GM23338 (cell line): ENCODE results near the gene ZER1. TPM values are rescaled to one million over a fixed set of nuclear protein-coding genes. Genes with fewer than 3 reads are reported as not detected.

ENCODE experiments used
- ATAC-seq: fragments of 200-7000 bp; cut with Tn5 transposase; 3 replicates; pipeline ENCODE4 v1.9.1; 2020
- DNase-seq: peaks from one replicate; pipeline ENCODE4 v3.0.0-alpha.2; 2015; ENCODE audit warnings: low spot score
- H2AFZ ChIP-seq: fragments of 200-600 bp; sonication (generic); 2 replicates; pipeline ENCODE4 v1.8.0; 2016; ENCODE audit warnings: antibody characterized with exemption, mild to moderate bottlenecking, moderate library complexity
- H3F3A ChIP-seq: fragments of 200-600 bp; sonication (generic); replicated peaks from 2 replicates; pipeline ENCODE4 v1.8.0; 2017; ENCODE audit warnings: antibody characterized with exemption, mixed run types, low read depth
- H3K27ac ChIP-seq: fragments of 200-600 bp; sonication (generic); 2 replicates; pipeline ENCODE4 v1.6.1; 2016; ENCODE audit warnings: low read depth
- H3K27me3 ChIP-seq: fragments of 200-600 bp; sonication (generic); 2 replicates; pipeline ENCODE4 v1.8.0; 2016; ENCODE audit warnings: mild to moderate bottlenecking, mixed run types, moderate library complexity; ENCODE audit not compliant: insufficient read depth
- H3K36me3 ChIP-seq: fragments of 200-600 bp; sonication (generic); 2 replicates; pipeline ENCODE4 v1.8.0; 2016; ENCODE audit warnings: mild to moderate bottlenecking; ENCODE audit not compliant: insufficient read depth
- H3K4me1 ChIP-seq: fragments of 200-600 bp; sonication (generic); 2 replicates; pipeline ENCODE4 v1.8.0; 2016; ENCODE audit warnings: mild to moderate bottlenecking, moderate library complexity; ENCODE audit not compliant: insufficient read depth
- H3K4me2 ChIP-seq: fragments of 200-600 bp; sonication (generic); 2 replicates; pipeline ENCODE4 v1.7.1; 2017; ENCODE audit warnings: mixed run types
- H3K4me3 ChIP-seq: fragments of 200-600 bp; sonication (generic); 2 replicates; pipeline ENCODE4 v1.6.1; 2016; ENCODE audit warnings: mixed run types
- H3K79me2 ChIP-seq: fragments of 200-600 bp; sonication (generic); replicated peaks from 2 replicates; pipeline ENCODE4 v1.8.0; 2017; ENCODE audit warnings: mild to moderate bottlenecking; ENCODE audit not compliant: insufficient read depth
- H3K9me2 ChIP-seq: fragments of 200-600 bp; sonication (generic); 2 replicates; pipeline ENCODE4 v1.8.0; 2017; ENCODE audit not compliant: insufficient read depth
- H4K20me1 ChIP-seq: fragments of 200-600 bp; sonication (generic); replicated peaks from 2 replicates; pipeline ENCODE4 v1.8.0; 2017; ENCODE audit warnings: mild to moderate bottlenecking; ENCODE audit not compliant: insufficient read depth
- H3K27ac Mint-ChIP-seq: 2 replicates; pipeline ENCODE4 v1.8.0; 2020; ENCODE audit warnings: inconsistent platforms, mild to moderate bottlenecking, moderate library complexity, mixed read lengths
- H3K27me3 Mint-ChIP-seq: 3 replicates; pipeline ENCODE4 v1.8.0; 2022; ENCODE audit warnings: low read depth, mild to moderate bottlenecking, moderate library complexity, mixed read lengths, inconsistent platforms; ENCODE audit not compliant: insufficient read depth, poor library complexity
- H3K36me3 Mint-ChIP-seq: 3 replicates; pipeline ENCODE4 v1.8.0; 2021; ENCODE audit warnings: low read depth, mild to moderate bottlenecking, inconsistent platforms, moderate library complexity, mixed read lengths
- H3K4me1 Mint-ChIP-seq: 3 replicates; pipeline ENCODE4 v1.8.0; 2020; ENCODE audit warnings: mild to moderate bottlenecking, inconsistent platforms, mixed read lengths
- H3K4me3 Mint-ChIP-seq: 3 replicates; pipeline ENCODE4 v1.8.0; 2021; ENCODE audit warnings: moderate library complexity, mild to moderate bottlenecking, inconsistent platforms, mixed read lengths
- H3K9me3 Mint-ChIP-seq: 3 replicates; pipeline ENCODE4 v1.8.0; 2020; ENCODE audit warnings: moderate library complexity, mild to moderate bottlenecking, inconsistent platforms, mixed read lengths
- EZH2 ChIP-seq: fragments of 200-600 bp; sonication (generic); IDR thresholded peaks from one replicate; pipeline ENCODE4 v1.8.0; 2017; ENCODE audit warnings: antibody characterized with exemption, mild to moderate bottlenecking, low read depth; ENCODE audit not compliant: unreplicated experiment
- NANOG ChIP-seq: IDR thresholded peaks from 2 replicates; pipeline ENCODE4 v1.6.1; 2016; ENCODE audit warnings: antibody characterized with exemption, borderline replicate concordance
- POLR2AphosphoS5 ChIP-seq: IDR thresholded peaks from 2 replicates; pipeline ENCODE4 v1.6.1; 2016; ENCODE audit warnings: antibody characterized with exemption, low read depth
- ZNF114 ChIP-seq: fragments of 250-450 bp; sonication (Bioruptor Pico); IDR thresholded peaks from 2 replicates; pipeline ENCODE4 v1.5.0; 2020; ENCODE audit warnings: mild to moderate bottlenecking, moderate library complexity
- ZNF331 ChIP-seq: fragments of 250-450 bp; sonication (Bioruptor Pico); IDR thresholded peaks from 2 replicates; pipeline ENCODE4 v1.5.0; 2020; ENCODE audit warnings: low read depth, mild to moderate bottlenecking, moderate library complexity
- polyA plus RNA-seq: library from polyadenylated mRNA; unstranded; fragments of >200 nt; fragmentation: Nextera tagmentation; extraction: Ambion mirVana; gene quantifications from 2 replicates; pipeline ENCODE4 v1.2.1, GENCODE V29; 2016
- total RNA-seq: library from RNA; depleted of rRNA; stranded (reverse); fragments of >200 nt; shearing (Covaris generic); gene quantifications from 2 replicates; pipeline ENCODE4 v1.2.3, GENCODE V29; 2014
- TF ChIP-seq, protein P1 (sequence below): IDR thresholded peaks from 2 replicates; pipeline ENCODE4 v1.6.1; 2016; ENCODE audit warnings: antibody characterized with exemption
- TF ChIP-seq, protein P2 (sequence below): IDR thresholded peaks from one replicate; pipeline ENCODE4 v1.6.1; 2018; ENCODE audit warnings: antibody characterized with exemption; ENCODE audit not compliant: unreplicated experiment

The ZER1 gene
- total and polyA plus RNA-seq, 2 experiments from 2014 or later, result 7.0 to 23.9 TPM

DNA sequence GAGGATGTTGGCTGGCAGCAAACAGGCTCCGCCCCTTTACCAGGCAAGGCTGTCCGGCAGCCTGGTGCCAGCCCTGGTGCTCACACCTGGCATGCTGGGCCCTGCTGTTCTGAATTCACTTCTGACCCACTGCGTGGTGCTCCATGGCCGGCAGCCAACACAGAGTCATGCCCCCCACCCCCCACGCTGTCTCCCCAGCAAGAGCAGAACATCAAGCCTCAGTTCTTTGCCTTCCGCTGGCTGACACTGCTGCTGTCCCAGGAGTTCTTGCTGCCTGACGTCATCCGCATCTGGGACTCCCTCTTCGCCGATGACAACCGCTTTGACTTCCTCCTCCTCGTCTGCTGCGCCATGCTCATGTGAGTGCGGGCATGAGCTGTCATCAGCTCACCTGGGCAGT lies 33.9 kb upstream of the ZER1 start:
- H3K4me2 ChIP-seq, result no peak overlapping the region
- no peak overlapping the region for H3K4me3 ChIP-seq
- H3K4me1 ChIP-seq, result no peaks in the 10 kb centered on the region
- Mint-ChIP-seq H3K27me3 (peaks cover 2% of the 10 kb centered on the region), H3K9me3 (no peaks in the 10 kb centered on the region), H3K36me3 (peaks cover 38% of the 10 kb centered on the region), H3K4me1 (no peaks in the 10 kb centered on the region), H3K27ac (no peak overlapping the region), H3K4me3 (no peak overlapping the region)
- no peaks in the 10 kb centered on the region for H3K9me2 ChIP-seq
- no peaks in the 10 kb centered on the region for H3K79me2 ChIP-seq
- TF ChIP-seq ZNF331 (CRISPR knock-in tag), result no peak
- H3F3A ChIP-seq, result 0 out of 2 replicates have a peak, but pooled peaks cover 4% of the 10 kb centered on the region
- ATAC-seq (no peak), DNase-seq (no peak)
- peaks cover 3% of the 10 kb centered on the region for H4K20me1 ChIP-seq
- no peak overlapping the region for H2AFZ ChIP-seq
- H3K27me3 ChIP-seq, result no peaks in the 10 kb centered on the region
- no peak overlapping the region for H3K27ac ChIP-seq
- H3K36me3 ChIP-seq, result no peaks in the 10 kb centered on the region

DNA sequence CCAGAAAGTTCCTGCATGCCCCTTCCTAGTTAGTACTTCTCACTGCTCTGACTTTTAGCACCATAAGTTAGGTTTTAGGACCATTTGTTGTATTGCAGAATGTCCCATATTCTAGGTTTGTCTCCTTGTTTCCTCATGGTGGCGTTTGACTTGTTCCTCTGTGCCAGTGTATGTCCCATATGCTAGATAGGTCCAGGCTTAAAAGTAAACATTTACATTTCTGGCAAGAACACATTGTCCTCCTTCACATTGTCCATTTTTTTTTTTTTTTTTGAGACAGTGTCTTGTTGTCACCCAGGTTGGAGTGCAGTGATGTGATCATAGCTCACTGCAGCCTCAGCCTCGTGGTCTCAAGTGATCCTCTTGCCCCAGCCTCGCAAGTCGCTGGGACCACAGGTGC lies 30.8 kb upstream of the ZER1 start:
- H3K36me3 Mint-ChIP-seq, result peaks cover 49% of the 10 kb centered on the region
- no peaks in the 10 kb centered on the region for H3K4me1 ChIP-seq
- DNase-seq (no peak), ATAC-seq (no peak)
- H3K4me3 Mint-ChIP-seq, result no peak overlapping the region
- H3K4me2 ChIP-seq, result no peak overlapping the region
- H3K36me3 ChIP-seq, result no peaks in the 10 kb centered on the region; the same call in 1 of the 2 replicates
- H4K20me1 ChIP-seq, result no peaks in the 10 kb centered on the region; the same call in none of the 2 replicates
- no peaks in the 10 kb centered on the region for H3K27me3 ChIP-seq
- H3K27ac ChIP-seq, result no peak overlapping the region
- H3K9me2 ChIP-seq, result no peaks in the 10 kb centered on the region
- TF ChIP-seq POLR2AphosphoS5, result no peak
- no peak for TF ChIP-seq NANOG
- TF ChIP-seq ZNF114 (CRISPR knock-in tag), result no peak
- H3K9me3 Mint-ChIP-seq, result no peaks in the 10 kb centered on the region
- peaks cover 5% of the 10 kb centered on the region for H3K27me3 Mint-ChIP-seq
- no peak overlapping the region for H3K27ac Mint-ChIP-seq
- H3F3A ChIP-seq, result no peaks in the 10 kb centered on the region
- H3K79me2 ChIP-seq, result no peaks in the 10 kb centered on the region
- no peak overlapping the region for H3K4me3 ChIP-seq
- H3K4me1 Mint-ChIP-seq, result no peaks in the 10 kb centered on the region
- no peak overlapping the region for H2AFZ ChIP-seq

DNA sequence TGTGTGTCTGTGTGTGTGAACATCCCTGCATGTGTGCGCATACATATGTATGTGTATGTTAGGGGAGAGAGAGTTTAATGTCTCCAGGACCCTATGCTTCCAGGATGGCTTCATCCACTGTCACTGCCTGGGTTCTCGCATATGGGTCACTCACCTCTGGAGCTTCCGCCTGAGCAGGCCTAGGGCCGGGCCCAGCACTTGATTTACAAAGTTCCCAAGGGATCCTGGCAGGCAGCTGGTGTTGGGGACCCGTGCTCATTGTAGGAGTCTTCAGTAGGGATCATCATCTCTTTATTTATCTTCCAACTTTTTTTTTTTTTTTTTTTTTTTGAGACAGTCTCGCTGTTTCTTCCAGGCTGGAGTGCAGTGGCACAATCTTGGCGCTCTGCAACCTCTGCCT lies 28.3 kb upstream of the ZER1 start:
- Histone ChIP-seq H3K9me2 (no peaks in the 10 kb centered on the region), H3F3A (no peaks in the 10 kb centered on the region), H4K20me1 (no peaks in the 10 kb centered on the region; the same call in none of the 2 replicates), H3K4me3 (no peak overlapping the region), H3K4me2 (no peak overlapping the region), H2AFZ (no peak overlapping the region), H3K79me2 (no peaks in the 10 kb centered on the region), H3K27ac (no peak overlapping the region), H3K4me1 (no peaks in the 10 kb centered on the region), H3K36me3 (no peaks in the 10 kb centered on the region; the same call in 1 of the 2 replicates), H3K27me3 (no peaks in the 10 kb centered on the region)
- Mint-ChIP-seq H3K36me3 (peaks cover 43% of the 10 kb centered on the region), H3K27ac (no peak overlapping the region), H3K27me3 (peaks cover 5% of the 10 kb centered on the region), H3K9me3 (no peaks in the 10 kb centered on the region), H3K4me3 (no peak overlapping the region), H3K4me1 (no peaks in the 10 kb centered on the region)
- ATAC-seq (no peak), DNase-seq (no peak)
- TF ChIP-seq POLR2AphosphoS5 (no peak), ZNF331 (CRISPR knock-in tag) (no peak), ZNF114 (CRISPR knock-in tag) (no peak), EZH2 (no peak)
- TF ChIP-seq, protein P1, sequence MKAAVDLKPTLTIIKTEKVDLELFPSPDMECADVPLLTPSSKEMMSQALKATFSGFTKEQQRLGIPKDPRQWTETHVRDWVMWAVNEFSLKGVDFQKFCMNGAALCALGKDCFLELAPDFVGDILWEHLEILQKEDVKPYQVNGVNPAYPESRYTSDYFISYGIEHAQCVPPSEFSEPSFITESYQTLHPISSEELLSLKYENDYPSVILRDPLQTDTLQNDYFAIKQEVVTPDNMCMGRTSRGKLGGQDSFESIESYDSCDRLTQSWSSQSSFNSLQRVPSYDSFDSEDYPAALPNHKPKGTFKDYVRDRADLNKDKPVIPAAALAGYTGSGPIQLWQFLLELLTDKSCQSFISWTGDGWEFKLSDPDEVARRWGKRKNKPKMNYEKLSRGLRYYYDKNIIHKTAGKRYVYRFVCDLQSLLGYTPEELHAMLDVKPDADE, result no peak
- TF ChIP-seq, protein P2, sequence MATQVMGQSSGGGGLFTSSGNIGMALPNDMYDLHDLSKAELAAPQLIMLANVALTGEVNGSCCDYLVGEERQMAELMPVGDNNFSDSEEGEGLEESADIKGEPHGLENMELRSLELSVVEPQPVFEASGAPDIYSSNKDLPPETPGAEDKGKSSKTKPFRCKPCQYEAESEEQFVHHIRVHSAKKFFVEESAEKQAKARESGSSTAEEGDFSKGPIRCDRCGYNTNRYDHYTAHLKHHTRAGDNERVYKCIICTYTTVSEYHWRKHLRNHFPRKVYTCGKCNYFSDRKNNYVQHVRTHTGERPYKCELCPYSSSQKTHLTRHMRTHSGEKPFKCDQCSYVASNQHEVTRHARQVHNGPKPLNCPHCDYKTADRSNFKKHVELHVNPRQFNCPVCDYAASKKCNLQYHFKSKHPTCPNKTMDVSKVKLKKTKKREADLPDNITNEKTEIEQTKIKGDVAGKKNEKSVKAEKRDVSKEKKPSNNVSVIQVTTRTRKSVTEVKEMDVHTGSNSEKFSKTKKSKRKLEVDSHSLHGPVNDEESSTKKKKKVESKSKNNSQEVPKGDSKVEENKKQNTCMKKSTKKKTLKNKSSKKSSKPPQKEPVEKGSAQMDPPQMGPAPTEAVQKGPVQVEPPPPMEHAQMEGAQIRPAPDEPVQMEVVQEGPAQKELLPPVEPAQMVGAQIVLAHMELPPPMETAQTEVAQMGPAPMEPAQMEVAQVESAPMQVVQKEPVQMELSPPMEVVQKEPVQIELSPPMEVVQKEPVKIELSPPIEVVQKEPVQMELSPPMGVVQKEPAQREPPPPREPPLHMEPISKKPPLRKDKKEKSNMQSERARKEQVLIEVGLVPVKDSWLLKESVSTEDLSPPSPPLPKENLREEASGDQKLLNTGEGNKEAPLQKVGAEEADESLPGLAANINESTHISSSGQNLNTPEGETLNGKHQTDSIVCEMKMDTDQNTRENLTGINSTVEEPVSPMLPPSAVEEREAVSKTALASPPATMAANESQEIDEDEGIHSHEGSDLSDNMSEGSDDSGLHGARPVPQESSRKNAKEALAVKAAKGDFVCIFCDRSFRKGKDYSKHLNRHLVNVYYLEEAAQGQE, result no peak
